Ishikawa (cell line): ENCODE results near the gene TP73.

ENCODE experiments used
- CEBPB ChIP-seq: IDR thresholded peaks from 2 replicates; pipeline ENCODE4 v1.6.1; 2012
- CREB1 ChIP-seq: IDR thresholded peaks from 2 replicates; pipeline ENCODE4 v1.6.1; 2012; ENCODE audit warnings: low read depth
- EGR1 ChIP-seq: IDR thresholded peaks from 2 replicates; pipeline ENCODE4 v1.6.1; 2012
- EP300 ChIP-seq: IDR thresholded peaks from 2 replicates; pipeline ENCODE4 v1.6.1; 2012; ENCODE audit warnings: borderline replicate concordance
- FOXM1 ChIP-seq: IDR thresholded peaks from 2 replicates; pipeline ENCODE4 v1.6.1; 2012; ENCODE audit warnings: low read depth, borderline replicate concordance
- MAX ChIP-seq: IDR thresholded peaks from 2 replicates; pipeline ENCODE4 v1.6.1; 2012
- NFIC ChIP-seq: IDR thresholded peaks from 2 replicates; pipeline ENCODE4 v1.6.1; 2012
- RAD21 ChIP-seq: IDR thresholded peaks from 2 replicates; pipeline ENCODE4 v1.6.1; 2012; ENCODE audit warnings: low read depth
- REST ChIP-seq: IDR thresholded peaks from 2 replicates; pipeline ENCODE4 v1.6.1; 2012; ENCODE audit warnings: low read depth, mild to moderate bottlenecking
- TAF1 ChIP-seq: IDR thresholded peaks from 2 replicates; pipeline ENCODE4 v1.6.1; 2012; ENCODE audit warnings: low read depth, mild to moderate bottlenecking
- TCF12 ChIP-seq: IDR thresholded peaks from 2 replicates; pipeline ENCODE4 v1.6.1; 2012; ENCODE audit warnings: low read depth
- TEAD4 ChIP-seq: IDR thresholded peaks from 2 replicates; pipeline ENCODE4 v1.6.1; 2012
- YY1 ChIP-seq: IDR thresholded peaks from 2 replicates; pipeline ENCODE4 v1.6.1; 2012; ENCODE audit warnings: low read depth
- ZBTB7A ChIP-seq: IDR thresholded peaks from 2 replicates; pipeline ENCODE4 v1.6.1; 2012; ENCODE audit warnings: low read depth

DNA sequence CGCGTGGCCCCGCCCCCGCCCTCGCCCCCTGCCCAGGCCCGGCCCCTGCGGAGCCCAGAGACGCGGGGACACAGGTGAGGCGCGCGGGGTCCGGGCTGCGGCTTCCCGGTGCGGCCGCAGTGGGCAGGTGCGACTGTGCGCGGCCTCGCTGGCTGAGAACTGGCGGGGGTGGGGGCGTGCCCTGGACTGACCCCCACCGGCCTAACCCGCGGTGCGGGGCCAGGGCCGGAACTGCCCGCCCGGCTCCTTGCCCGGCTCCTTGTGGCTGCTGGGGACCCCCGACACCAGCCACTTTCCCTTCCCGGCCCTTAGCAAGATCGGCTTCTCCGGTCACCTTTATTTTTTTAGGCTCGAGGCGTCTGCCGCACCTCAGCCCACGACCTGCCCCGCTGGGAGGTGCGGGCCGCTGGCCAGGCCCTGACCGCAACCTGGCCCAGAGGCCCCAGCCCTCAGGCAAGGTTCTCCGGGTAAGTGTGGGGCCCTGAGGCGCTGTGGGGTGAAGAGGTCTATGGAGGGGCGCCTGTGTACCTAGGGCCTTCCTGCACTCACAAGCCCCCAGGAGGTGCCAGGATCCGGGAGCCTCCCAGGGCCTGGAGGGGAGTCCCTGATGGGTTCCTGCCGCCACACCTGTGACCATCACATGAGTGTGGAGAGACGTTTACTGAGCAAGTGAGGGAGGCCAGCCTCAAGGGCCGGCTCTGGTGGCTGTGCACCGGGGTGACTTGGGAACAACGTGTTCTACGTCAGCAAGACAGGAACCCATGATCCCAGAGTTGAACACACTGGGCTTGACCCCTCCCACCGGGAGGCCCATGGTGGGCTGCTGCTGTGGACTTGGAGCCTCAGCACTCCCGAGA lies 120.6 kb downstream of the TP73 start, which contains the start of gene SMIM1:
- no peak for TF ChIP-seq EP300
- no peak for TF ChIP-seq RAD21
- TF ChIP-seq MAX, result no peak
- no peak for TF ChIP-seq CEBPB
- TF ChIP-seq YY1, result no peak
- TF ChIP-seq NFIC, result no peak
- no peak for TF ChIP-seq CREB1
- no peak for TF ChIP-seq REST
- no peak for TF ChIP-seq EGR1
- no peak for TF ChIP-seq TAF1
- no peak for TF ChIP-seq TEAD4
- no peak for TF ChIP-seq FOXM1
- no peak for TF ChIP-seq ZBTB7A
- no peak for TF ChIP-seq TCF12
